ENCODE measurements around the gene GEMIN5.
A peak's percentile ranks its signal among the peaks of the same experiment; 100 is the strongest.

Gene GEMIN5

DNA sequence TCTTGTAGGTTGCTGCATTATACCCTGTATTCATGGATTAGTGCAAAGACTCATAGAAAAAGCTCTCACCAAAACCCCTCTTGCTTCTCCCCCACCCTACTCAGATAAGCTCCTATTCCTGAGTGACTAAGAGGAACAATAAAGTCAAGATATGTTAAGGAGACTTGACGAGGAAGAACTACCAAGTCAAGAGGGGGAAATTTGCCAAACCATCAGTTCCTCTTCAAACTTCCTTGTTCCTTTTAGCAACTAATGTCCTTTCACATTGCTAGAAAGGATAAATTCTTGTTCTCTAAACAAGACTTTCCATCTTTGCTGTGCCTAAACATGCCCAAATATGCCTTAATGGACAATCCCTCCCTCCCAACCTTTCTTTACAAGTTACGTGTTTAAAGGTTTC, 52.6 kb downstream of the GEMIN5 start:
- no peak for DNase-seq

DNA sequence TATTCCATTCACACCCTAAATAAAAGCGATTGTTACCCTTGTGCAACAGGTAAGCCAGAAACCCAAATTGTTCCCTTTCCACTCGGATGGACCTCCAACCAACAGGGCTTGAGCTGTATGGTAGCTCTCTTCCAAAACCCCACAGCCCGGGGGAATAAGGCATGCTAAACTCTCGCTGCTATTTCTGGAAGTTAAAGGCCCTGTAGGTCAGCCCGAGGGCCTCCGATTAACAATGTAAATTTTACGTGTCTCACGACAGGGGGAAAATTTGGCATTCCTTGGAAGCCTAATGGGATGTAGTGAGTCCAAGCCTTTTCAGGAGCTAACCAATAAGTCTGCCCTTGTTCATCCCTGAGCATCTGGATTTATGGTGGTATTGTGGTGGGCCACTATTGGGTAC, 53.6 kb downstream of the GEMIN5 start:
- no peak for DNase-seq

DNA sequence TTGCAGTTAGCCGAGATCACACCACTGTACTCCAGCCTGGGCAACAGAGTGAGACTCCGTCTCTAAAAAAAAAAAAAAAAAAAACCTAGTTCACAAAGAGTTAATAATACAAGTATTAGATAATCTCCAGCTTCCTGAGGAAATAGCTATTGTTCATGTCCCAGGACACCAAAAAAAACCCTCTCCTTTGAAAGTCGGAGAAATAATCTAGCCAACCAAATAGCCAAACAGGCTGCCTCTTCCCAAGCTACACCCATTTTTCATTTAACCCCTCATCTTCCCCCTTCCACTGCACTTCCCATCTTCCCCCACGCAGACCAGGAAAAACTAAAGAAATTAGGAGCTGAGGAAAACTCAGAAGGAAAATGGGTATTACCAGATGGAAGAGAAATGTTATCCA, 56.0 kb downstream of the GEMIN5 start:
- DNase-seq = no peak

DNA sequence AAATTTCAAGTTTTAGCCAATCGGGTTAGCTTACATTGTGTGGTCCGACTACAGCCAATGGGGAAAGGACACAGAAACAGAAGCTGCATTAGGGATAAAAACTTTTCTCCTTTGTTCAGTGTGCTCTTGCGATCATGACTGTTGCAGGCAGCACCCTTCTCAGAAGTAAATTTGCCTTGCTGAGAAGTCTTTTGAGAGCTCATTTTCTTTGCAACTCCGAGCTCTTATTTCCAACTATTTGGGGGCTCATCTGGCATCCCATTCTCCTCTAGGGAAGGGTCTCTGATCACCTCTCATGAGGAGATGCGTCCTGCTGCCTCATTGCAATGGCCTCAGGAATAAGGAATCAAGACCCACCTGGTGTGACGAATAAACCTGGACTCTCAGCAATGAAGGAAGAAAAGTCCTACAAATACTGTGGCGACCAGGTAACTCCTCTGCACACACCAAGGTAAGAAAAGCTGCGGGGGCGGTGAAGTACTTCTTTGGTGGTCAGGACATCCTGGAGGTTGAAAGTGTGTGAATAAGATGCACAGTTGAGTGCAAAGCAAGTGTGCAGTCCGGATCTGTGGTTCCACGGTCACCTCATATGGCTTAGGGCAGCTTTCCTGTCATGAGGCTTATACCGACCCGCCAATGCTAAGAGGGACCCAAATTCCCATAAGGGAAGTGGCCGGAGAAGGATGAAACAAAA, 59.2 kb downstream of the GEMIN5 start:
- DNase-seq = no peak

DNA sequence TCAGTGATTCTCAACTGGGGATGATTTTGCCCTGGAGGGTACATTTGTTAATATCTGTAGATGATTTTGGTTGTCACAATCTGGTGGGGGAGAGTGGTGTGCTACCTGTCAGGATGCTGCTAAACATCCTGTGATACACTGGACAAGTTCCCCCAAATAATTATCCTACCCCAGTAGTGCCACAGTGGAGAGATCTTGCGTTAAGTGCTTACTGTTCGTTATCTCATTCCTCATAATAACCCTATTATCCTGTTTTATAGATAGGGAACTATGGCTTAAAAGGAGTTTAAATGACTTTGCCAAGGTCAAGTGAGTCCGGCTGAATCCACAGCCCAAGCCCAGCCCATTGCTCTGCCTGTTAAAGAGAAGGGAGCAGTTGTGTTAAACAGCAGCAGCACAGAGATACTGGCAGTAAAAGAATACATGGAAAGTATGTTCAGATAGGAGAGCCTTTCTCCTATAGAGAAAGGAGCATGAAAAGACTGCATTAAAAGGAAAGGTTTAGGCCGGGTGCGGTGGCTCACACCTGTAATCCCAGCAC, 64.2 kb downstream of the GEMIN5 start:
- no peak for DNase-seq

DNA sequence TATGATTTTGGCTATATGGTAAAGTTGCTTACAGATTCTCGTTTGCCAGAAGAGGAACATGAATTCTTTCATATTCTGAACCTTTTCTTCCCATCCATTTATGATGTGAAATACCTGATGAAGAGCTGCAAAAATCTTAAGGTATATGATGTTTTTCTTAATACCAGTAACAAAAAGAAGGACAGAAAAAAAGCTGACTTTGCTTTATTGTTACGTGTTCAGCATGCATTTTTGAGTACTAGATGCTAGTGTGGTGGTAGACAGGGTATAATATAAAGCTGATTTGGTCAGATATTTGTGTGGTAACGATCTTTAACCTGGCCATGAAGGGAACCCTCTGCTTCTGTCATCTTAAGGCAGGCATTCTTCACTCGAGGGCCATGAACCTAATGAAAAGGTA, 66.3 kb downstream of the GEMIN5 start:
- no peak for DNase-seq

DNA sequence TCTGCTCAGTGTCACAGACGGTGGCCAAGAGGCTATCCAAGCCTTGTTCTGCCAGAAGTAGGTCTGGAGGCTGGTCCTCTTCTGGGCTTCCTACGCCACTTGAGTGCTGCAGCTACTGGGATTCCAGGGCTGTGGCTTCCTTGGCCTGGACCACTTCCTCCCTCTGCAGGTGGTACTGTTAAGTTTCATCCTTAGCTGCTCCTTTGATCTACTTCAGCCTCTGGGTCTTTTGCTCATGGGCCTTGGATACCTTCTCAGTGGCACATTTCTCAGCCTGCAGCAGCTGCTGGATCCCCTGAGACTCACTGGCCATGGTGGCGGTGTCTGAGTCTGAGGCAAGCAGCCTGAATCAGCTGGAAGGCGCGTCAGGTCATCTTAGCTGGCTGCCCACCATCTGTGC, 69.3 kb downstream of the GEMIN5 start:
- no peak for DNase-seq

DNA sequence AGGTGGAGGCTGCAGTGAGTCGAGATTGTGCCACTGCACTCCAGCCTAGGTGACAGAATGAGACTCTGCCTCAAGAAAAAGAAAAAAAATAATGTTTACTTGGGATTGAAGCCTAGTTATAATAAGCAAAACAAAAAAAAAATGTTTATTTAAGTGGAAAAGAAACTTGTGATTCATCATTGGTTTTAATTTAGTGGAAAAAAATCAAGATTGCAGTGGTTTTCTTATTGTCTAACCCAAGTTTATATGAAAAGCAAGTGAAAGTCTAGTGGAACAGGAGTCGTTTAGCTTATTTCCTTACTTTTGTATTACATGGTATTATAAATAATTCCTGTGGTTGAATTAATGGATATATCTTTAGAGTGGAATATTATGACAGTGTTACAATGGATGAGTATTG, 71.2 kb downstream of the GEMIN5 start:
- no peak for DNase-seq

DNA sequence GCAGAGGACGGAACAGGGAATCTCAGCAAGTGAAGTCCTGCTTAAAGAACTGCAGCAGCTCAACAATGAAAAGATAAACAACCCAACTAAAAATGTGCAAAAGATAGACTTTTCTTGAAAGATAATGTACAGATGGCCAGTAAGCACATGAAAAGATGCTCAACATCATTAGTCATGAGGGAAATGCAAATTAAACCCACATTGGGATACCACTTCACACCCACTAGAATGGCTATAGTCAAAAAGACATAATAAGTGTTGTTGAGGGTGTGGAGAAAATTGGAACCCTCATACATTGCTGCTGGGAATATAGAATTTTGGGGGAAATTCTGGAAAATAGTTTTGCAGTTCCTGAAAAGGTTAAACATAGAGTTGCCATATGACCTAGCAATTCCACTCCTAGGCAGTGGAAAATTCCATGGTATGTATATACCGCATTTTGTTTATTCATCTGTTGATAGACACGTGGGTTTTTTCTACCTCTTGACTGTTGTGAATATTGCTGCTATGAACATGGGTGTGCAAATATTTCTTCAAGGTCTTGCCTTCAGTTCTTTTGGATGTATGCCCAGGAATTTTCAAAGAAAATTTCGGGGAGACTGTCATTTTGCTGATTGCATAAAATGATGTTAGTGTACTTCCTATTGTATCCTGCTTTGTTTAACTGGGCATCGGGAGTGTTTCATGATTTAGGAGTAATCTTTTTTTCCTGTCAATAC, 72.4 kb downstream of the GEMIN5 start:
- DNase-seq = peak; percentile 18

DNA sequence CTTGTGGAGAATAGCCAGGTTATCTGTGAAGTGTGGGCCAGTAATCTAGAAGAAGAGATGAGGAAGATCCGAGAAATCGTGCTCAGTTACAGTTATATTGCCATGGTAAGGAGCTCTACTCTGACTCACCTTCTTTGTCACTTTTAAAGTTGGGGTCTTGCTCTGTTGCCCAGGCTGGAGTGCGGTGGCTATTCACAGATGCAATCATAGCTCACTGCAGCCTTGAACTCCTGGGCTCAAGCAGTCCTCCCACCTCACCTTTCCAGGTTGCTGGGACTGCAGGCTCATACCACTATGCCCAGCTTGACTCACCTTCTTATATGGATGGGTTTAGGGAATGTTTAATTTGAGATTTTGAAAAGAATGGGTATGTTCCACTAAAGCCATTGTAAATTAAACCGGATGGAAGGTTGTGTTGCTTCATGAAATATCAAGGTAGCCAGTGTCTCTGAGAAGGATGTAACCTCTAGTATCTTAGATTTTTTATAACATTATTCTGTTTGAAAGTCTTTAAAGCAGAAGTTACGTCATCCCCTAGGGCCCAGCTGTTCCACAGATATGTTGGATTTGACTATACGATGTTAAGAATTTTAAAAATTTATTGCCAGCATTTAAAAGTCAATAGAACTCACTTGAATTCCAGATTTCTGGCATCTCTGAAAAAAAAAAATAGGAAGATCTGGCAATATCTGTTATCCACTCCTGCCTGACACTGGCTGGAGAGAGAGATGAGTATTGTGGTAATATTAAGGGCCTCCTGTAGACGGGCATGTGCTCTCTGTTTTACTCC, 74.5 kb downstream of the GEMIN5 start:
- peak; percentile 28 for DNase-seq

DNA sequence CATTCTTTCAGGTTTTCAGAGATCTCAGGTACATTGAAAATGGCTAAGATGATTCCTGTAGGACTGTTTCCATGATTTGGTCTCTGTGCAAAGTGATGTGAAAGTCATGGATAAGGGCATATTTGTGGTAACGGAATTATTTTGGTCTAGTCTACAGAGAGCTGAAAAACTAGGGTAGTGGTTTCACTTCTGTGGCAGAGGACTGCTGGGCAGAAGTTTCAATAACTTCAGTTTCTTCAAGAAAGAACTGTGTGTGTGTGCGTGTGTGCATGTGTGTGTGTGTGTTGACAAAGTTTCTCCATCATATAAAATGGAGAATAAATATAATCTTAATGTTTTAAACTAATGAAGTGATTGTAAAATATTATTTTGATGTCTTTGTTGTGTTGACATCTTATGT, 75.2 kb downstream of the GEMIN5 start:
- peak; percentile 24 for DNase-seq

DNA sequence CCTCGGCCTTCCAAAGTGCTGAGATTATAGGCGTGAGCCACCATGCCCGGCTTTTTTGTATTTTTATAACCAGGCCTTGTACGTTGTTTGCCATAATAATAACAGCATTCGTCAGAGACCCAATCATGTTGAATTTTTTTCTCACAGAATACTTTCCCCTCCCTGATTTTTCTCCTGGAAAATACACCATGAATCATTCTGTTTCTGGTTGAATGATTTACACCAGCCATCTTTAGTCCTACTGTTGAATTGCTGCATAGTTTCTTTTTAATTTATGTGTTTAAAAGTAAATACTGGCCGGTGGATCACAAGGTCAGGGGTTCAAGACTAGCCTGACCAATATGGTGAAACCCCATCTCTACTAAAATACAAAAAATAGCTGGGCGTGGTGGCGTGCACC, 76.1 kb downstream of the GEMIN5 start:
- DNase-seq = no peak

DNA sequence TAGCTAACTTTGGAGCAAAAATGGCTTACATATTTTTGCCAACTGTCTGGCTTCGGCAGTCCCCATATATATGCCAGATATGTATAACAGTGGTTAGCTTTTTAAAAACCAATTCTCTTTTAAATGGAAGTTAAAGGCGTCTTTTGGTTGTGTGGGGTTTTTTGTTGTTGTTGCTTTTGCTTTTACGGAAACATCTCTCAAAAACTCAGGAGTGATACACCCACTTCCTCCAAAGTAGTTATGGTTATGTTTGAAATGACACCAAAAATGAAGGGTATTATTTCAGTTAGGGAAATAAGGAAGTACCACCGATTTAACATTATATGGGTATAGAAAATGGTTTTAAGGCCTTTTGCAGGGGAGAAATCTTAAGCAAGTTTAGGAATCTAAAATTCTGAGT, 77.2 kb downstream of the GEMIN5 start:
- no peak for DNase-seq

DNA sequence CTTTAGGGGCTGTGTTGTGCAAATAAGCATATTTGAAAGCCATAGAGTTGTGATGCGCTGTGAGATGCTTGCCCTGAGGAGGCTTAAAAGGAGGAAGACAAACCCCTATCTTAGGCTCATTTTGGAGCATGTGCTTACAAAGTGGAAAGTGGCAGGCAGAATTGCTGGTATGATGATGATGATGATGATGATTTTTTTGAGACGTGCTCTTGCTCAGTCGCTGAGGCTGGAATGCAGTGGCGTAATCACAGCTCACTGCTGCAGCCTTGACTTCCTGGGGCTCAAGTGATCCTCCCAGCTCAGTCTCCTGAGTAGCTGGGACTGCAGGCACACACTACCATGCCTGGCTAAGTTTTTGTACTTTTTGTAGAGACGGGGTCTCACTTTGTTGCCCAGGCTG, 77.9 kb downstream of the GEMIN5 start:
- DNase-seq = peak; percentile 65

DNA sequence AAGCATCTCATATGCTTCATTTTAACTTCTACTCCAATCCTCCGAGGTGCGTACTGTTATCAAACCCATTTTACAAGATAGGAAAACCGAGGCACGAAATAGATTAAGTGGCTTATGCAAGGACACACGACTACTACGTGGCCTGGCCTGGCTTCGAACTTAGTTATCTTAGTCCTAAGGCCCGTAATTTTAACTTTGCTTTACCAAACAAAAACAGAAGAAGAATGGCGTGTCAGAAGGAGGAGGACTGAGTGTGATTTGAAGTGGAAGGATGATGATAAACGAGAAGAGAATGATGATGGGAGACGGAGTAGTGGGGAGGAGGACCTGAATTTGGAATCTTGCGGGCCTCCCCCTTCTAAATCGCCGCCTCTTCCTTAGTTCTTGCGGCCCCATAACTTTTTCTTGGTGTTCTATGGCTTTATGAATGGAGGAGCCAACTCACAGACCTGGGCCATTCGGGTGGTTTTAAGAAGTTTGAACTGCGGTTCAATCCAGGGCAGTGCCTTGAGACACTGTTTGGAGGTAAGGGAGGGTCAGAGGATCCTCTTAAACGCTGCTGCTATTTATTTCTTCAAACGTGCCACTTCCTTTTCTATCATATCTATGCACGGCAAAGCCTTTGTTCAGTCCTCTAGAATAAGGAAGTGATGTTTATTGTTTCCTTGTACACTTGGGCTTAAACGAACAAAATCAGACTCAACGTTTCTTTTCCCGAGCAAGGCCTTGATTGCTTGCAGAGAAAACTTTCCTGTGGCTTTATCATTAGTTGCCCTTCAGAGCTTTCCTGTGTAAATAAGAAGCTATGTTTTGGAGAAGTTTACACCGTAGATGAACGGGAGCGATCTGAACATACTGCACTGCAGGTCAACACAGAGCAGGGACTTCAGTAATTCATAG, 78.8 kb downstream of the GEMIN5 start:
- DNase-seq = no peak

DNA sequence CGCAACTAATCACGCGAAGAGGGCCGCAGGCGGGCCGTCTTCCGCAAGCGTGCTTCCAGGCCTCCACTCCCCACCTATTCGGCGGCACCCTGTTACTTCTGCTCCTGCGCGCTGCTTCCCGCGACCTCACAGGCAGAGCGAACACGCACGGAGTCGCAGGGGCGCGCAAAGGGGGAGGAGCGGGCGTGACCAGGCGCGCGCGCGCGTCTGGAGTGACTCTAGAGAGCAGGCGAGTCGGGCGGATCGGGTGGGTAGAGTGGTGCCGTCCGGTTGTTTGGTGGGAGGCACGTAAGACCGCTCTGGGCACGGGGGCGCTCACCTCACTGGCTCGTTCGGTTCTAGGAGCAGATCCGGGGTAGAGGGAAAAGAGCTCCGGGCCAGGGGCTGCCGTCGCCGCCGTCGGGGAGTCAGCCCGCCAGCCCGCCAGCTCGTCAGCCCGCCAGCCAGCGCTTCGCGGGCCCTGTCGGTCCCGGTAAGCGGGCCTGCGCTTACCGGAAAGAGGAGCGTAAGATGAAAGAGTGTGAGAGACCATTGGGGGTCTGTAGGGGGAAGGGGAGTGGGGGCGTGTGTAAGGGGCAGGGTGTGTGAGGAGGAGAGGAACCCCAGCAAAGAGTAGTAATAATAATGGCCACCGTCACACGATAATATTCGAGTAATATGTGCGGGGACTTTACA, 79.6 kb downstream of the GEMIN5 start, which contains the start of gene CNOT8:
TSS of gene CNOT8 (plus strand) at position 331 of the 675 bp plus-strand sequence. CDS start 4,652 bp downstream, outside the sequence.
- DNase-seq = peak; percentile 98

DNA sequence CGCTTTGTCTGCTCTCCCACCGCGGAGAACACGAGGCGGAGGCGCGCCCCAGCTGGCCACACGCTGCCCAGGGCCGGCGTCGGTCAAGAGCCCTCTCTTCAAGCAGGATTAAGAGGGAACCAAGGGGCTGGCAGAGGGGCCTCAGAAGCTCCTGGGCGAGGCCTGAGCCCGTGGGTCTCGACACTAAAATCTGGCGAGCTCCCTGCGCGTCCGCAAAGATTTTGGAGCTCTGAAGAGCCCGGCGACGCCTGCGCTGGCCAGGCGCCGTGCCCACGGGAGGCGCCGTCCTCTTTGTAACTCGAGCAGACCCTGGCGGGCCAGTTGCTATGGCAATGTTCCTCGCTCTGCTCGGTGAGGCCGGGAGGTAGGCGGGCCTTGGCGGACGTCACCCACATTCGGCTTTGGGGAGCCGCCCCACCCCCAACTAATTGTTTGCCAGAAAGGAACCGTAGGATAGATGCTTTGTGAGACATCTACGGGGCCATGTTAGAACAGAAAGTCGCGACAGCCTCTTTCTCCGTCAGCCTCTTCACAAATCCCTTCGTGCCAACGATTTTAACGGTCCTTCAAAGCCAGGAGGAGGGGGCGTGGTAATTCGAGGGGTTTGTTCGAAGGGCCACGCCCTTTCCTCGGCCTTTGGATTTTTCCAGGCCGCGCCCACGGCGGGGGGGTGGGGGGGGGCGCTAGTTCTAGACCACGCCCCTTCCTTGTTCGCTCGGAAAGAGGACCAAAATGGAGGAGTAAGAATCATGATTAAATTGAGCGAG, 80.3 kb downstream of the GEMIN5 start:
- peak; percentile 98 for DNase-seq

DNA sequence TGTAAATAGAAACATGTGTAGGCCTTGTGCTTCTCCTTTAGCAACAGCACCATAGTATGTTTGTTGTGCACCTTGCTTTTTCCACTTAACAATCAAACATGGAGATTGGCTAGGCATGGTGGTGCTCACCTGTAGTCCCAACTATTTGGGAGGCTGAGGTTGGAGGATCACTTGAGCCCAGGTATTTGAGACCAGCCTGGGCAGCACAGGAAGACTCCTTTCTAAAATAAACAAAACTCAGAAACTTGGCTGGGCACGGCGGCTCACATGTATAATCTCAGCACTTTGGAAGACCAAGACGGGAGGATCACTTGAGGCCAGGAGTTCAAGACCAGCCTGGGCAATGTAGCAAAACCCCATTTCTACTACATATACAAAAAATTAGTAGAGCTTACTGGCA, 86.7 kb downstream of the GEMIN5 start:
- no peak for DNase-seq

DNA sequence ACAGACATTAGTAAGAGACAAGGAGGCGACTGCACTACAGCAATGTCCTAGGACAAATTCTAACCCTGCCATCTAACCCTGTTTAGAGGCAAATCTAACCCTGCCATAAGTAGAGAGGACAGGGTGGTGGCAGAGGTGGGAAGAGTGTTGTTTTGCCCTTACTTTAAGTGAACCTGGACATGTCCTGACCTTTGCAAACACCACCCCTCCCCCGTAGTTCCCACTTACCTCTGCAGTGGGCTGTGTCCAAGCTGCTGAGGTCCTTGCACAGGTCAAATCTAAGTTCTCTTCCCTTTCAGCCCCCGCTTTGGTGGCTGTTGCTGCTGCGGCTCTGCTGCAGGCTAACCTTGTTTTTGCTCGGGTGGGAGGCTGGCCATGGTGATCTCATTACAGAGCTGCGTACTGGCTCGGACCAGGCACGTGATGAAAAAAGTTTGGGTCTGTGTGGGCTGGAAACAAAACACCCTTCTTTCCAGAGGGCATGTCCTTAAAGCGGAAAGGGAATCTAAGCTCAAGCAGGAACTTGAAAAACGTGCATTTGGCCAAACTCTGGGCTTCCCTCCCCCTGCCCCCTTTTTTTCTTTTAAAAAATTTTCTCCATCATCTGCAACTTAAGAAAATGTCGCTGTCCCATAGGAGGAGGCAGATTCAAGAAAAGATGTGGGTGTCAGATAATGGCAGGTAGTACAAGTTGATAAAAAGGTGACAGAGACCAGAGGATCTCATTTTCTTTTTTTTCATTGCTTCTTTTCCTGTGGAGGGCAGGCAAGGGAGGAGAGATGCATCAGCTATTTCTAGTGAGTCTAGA, 87.6 kb downstream of the GEMIN5 start, which contains the start of gene FAXDC2:
TSS of gene FAXDC2 (minus strand) at position 349 of the 808 bp plus-strand sequence. CDS start 12,425 bp downstream, outside the sequence.
- peak; percentile 75 for DNase-seq

DNA sequence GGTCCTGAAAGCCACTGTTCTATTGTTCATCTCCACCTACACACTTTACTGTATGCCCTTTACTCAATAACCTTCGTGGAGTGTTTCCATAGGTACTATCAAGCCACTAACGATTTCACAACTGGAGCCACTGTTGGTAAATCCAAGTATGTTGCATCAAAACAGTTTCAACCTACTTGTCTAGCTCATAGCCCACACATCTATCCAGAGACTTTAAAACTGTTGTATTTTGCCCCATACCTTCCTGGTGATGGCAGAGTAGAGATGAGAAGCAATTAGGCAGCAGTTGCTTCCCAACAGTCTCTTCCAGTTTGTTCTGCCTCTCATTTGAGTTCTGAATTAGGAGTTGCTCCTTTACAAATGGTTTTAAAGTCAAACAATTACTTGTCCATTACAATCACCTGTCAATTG, 88.2 kb downstream of the GEMIN5 start:
- no peak for DNase-seq
